Naive thymus-derived CD4-positive, alpha-beta T cell (primary cell): Measurements from ENCODE around the gene TMIE. TPM values are rescaled to one million over a fixed set of nuclear protein-coding genes. Genes with fewer than 3 reads are reported as not detected.
A peak's percentile ranks its signal among the peaks of the same experiment; 100 is the strongest.

Experiments used
- ATAC-seq: fragments of 150-1000 bp; cut with Tn5 transposase; 2 replicates; pipeline ENCODE4 v1.10.0; 2021; ENCODE audit warnings: mild to moderate bottlenecking, moderate library complexity
- CTCF ChIA-PET: fragments of 350-600 bp; sonication (Branson Sonifier 250); formaldehyde crosslinking; loops from one replicate; lab custom pipeline; 2021; ENCODE audit warnings: antibody characterized with exemption; lab: Charles Lee
- POLR2A ChIA-PET: fragments of 350-600 bp; sonication (Branson Sonifier 250); formaldehyde crosslinking; loops from one replicate; lab custom pipeline; 2021; ENCODE audit warnings: antibody characterized with exemption, inconsistent platforms; lab: Charles Lee
- DNase-seq, 9 donors: peaks; one replicate each; pipeline versions ENCODE4 v3.0.0 to v3.0.0-alpha.2; 2020 to 2022; ENCODE audit warnings: mixed read lengths in 1 of 9
- H3K27ac ChIP-seq: one replicate; pipeline ENCODE4 v1.7.0; 2013; ENCODE audit warnings: mild to moderate bottlenecking, low read depth, low read length, moderate library complexity
- H3K27me3 ChIP-seq, 2 donors: one replicate each; pipeline ENCODE4 v1.7.0; 2013; ENCODE audit warnings: low read length in 2 of 2, mild to moderate bottlenecking in 2 of 2, moderate library complexity in 2 of 2; ENCODE audit not compliant: control insufficient read depth in 2 of 2, insufficient read depth in 2 of 2
- H3K36me3 ChIP-seq, 3 experiments: 1 replicate in 2 of 3; 2 replicates in 1 of 3; pipeline ENCODE4 v1.7.0; 2013; ENCODE audit warnings: low read length in 3 of 3, mild to moderate bottlenecking in 3 of 3, moderate library complexity in 1 of 3; ENCODE audit not compliant: insufficient read depth in 3 of 3, control insufficient read depth in 2 of 3
- H3K4me1 ChIP-seq, 2 donors: one replicate each; pipeline ENCODE4 v1.7.0; 2013; ENCODE audit warnings: low read length in 2 of 2, mild to moderate bottlenecking in 2 of 2, moderate library complexity in 1 of 2; ENCODE audit not compliant: control insufficient read depth in 2 of 2, insufficient read depth in 2 of 2
- H3K4me3 ChIP-seq: 2 replicates; pipeline ENCODE4 v1.7.0; 2013; ENCODE audit warnings: mild to moderate bottlenecking, low read length
- H3K9me3 ChIP-seq, 3 experiments: 1 replicate in 2 of 3; 2 replicates in 1 of 3; pipeline ENCODE4 v1.7.0; 2013; ENCODE audit warnings: low read length in 3 of 3; ENCODE audit not compliant: control insufficient read depth in 2 of 3
- H3K27ac Mint-ChIP-seq, 9 donors: one replicate each; pipeline ENCODE4 v1.8.0; 2020 to 2022; ENCODE audit warnings: mixed read lengths in 9 of 9, mild to moderate bottlenecking in 8 of 9, moderate library complexity in 5 of 9, inconsistent platforms in 2 of 9
- H3K27me3 Mint-ChIP-seq, 5 donors: one replicate each; pipeline ENCODE4 v1.8.0; 2021 to 2022; ENCODE audit warnings: mixed read lengths in 5 of 5, mild to moderate bottlenecking in 1 of 5
- H3K36me3 Mint-ChIP-seq, 5 donors: one replicate each; pipeline ENCODE4 v1.8.0; 2020 to 2022; ENCODE audit warnings: mixed read lengths in 5 of 5, mild to moderate bottlenecking in 3 of 5, inconsistent platforms in 1 of 5
- H3K4me1 Mint-ChIP-seq, 7 donors: one replicate each; pipeline ENCODE4 v1.8.0; 2020 to 2022; ENCODE audit warnings: mixed read lengths in 7 of 7, mild to moderate bottlenecking in 3 of 7, inconsistent platforms in 1 of 7
- H3K4me3 Mint-ChIP-seq, 10 donors: one replicate each; pipeline ENCODE4 v1.8.0; 2020 to 2022; ENCODE audit warnings: mild to moderate bottlenecking in 10 of 10, mixed read lengths in 10 of 10, moderate library complexity in 6 of 10, inconsistent platforms in 2 of 10
- H3K9me3 Mint-ChIP-seq, 11 donors: one replicate each; pipeline ENCODE4 v1.8.0; 2020 to 2022; ENCODE audit warnings: mixed read lengths in 11 of 11, mild to moderate bottlenecking in 4 of 11, inconsistent platforms in 1 of 11, moderate library complexity in 1 of 11
- intact Hi-C, 2 donors: fragments of 100-400 bp; cut with micrococcal nuclease; formaldehyde crosslinking; loops; one replicate each; pipeline ENCODE4 v1.15.1; 2023
- polyA plus RNA-seq, 2 donors: library from polyadenylated mRNA; unstranded; fragments of 300-500 nt; fragmentation: Illumina TruSeq; gene quantifications; one replicate each; pipeline ENCODE4 v1.2.3, GENCODE V29; 2021
- total RNA-seq, 6 experiments: library from RNA in 5 of 6; stranded (reverse) in 5 of 6; gene quantifications; 1 replicate in 5 of 6; 2 replicates in 1 of 6; pipeline ENCODE4 v1.2.3 and lab custom pipeline; 2021 to 2026

Gene TMIE
- total and polyA plus RNA-seq, 7 experiments from 2014 or later = 0.31 to 5.6 (median 5.1) TPM

- H3K36me3 ChIP-seq = peaks cover 0 to 17% (median 0%) of the 10 kb centered on the region in 3 experiments
- ChIA-PET POLR2A (no interaction called here), CTCF (interaction anchor here (0.6 to 1.5 kb wide), 9 partner anchors 9 to 674 kb away, joined by 3 to 6 read pairs (median 4); partner anchors contain the start of gene PTPN23)
- DNase-seq (no peak), ATAC-seq (no peak)
- intact Hi-C loops = loop anchor here (1.0 to 5.0 kb wide), 7 partner anchors 189 to 771 kb away; partner anchors contain the start of gene SCAP (in 1 of the 2)
- H3K27me3 ChIP-seq = no peaks in the 10 kb centered on the region
- H3K4me1 Mint-ChIP-seq = peaks cover 0 to 21% (median 17%) of the 10 kb centered on the region in 7 donors
- peaks cover 0 to 3% (median 0%) of the 10 kb centered on the region in 11 donors for H3K9me3 Mint-ChIP-seq
- no peak overlapping the region for H3K27ac ChIP-seq
- peaks cover 0 to 10% of the 10 kb centered on the region in 2 donors for H3K4me1 ChIP-seq
- no peak overlapping the region for H3K4me3 ChIP-seq
- peaks cover 0 to 8% (median 4%) of the 10 kb centered on the region in 5 donors for H3K36me3 Mint-ChIP-seq
- H3K27ac Mint-ChIP-seq = peak overlapping the region in 1 of 9 donors; percentile 56
- peak overlapping the region in 1 of 10 donors; percentile 27 for H3K4me3 Mint-ChIP-seq
- no peaks in the 10 kb centered on the region for H3K9me3 ChIP-seq
- peaks cover 0 to 17% (median 0%) of the 10 kb centered on the region in 5 donors for H3K27me3 Mint-ChIP-seq
These were observed 4.8 kb downstream of the TMIE start for GRCh38 chr3:46705751-46706552.

DNA sequence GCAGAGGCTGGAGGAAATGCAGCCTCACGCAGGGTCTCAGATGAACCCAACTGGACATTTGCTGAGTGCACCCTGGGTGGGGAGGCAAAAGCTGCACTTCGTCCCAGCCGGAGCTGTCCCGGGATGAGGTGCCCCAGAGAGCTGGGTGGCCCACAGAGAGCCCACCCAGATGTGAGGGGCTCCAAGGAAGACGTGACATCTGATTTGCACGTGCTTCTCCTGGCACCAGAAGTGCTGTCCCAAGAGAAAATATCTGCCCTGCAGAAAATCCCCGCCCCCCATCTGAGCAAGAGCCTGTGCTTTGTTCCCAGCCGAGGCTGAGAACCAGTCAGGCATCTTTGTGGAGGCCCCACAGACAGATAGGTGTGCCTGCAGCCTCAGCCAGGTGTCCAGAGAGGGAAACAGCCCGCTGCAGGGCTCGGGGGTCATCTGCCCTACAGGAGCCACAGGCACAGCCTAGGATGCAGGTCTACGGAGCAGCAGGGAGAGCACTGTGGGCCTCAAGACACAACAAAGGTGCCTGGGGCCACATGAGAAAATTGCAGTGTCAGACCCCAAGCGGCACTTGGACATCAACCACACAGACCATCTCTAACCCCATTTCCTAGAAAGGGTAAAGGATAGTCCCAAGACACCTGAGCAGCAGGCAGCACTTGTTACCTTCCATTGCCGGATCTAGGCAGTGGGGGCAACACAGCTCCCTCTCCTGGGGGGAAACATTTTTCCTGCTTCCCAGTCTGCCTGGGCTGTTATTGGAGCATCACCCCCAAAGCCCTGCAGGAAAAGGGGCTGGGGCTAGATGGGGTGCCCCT is 5.8 kb downstream of the TMIE start:
- Histone ChIP-seq H3K4me3 (no peak overlapping the region), H3K27me3 (no peaks in the 10 kb centered on the region), H3K4me1 (peaks cover 0 to 4% of the 10 kb centered on the region in 2 donors), H3K36me3 (peaks cover 0 to 17% (median 0%) of the 10 kb centered on the region in 3 experiments), H3K27ac (no peak overlapping the region), H3K9me3 (no peaks in the 10 kb centered on the region)
- DNase-seq = no peak
- H3K9me3 Mint-ChIP-seq = peaks cover 0 to 3% (median 0%) of the 10 kb centered on the region in 11 donors
- H3K4me3 Mint-ChIP-seq = no peak overlapping the region
- CTCF ChIA-PET = interaction anchor here (0.6 to 2.3 kb wide), 3 partner anchors 123 to 291 kb away, joined by 3 to 10 read pairs (median 4); no protein-coding TSS in a partner anchor
- no peak overlapping the region for H3K27ac Mint-ChIP-seq
- peaks cover 0 to 8% (median 4%) of the 10 kb centered on the region in 5 donors for H3K36me3 Mint-ChIP-seq
- POLR2A ChIA-PET = interaction anchor here (0.7 kb wide), 1 partner anchor 15 kb away, joined by 3 read pairs; no protein-coding TSS in a partner anchor
- H3K4me1 Mint-ChIP-seq = peaks cover 0 to 15% (median 11%) of the 10 kb centered on the region in 7 donors
- H3K27me3 Mint-ChIP-seq = peaks cover 0 to 12% (median 0%) of the 10 kb centered on the region in 5 donors
- intact Hi-C loops = loop anchor here in 1 of 2 donors (5.0 kb wide), 1 partner anchor 770 kb away; the partner anchor contains the start of gene SCAP
- ATAC-seq = no peak

- intact Hi-C loops = loop anchor here in 1 of 2 donors (5.0 kb wide), 1 partner anchor 770 kb away; the partner anchor contains the start of gene SCAP
- Histone ChIP-seq H3K4me1 (no peaks in the 10 kb centered on the region), H3K27ac (no peak overlapping the region), H3K36me3 (peaks cover 0 to 17% (median 0%) of the 10 kb centered on the region in 3 experiments), H3K9me3 (no peaks in the 10 kb centered on the region), H3K27me3 (no peaks in the 10 kb centered on the region), H3K4me3 (no peak overlapping the region)
- Mint-ChIP-seq H3K4me3 (no peak overlapping the region), H3K27me3 (peaks cover 0 to 6% (median 0%) of the 10 kb centered on the region in 5 donors), H3K9me3 (peaks cover 0 to 2% (median 0%) of the 10 kb centered on the region in 11 donors), H3K27ac (no peak overlapping the region), H3K36me3 (peaks cover 0 to 8% (median 4%) of the 10 kb centered on the region in 5 donors), H3K4me1 (peaks cover 0 to 9% (median 5%) of the 10 kb centered on the region in 7 donors)
- ATAC-seq (no peak), DNase-seq (no peak)
- ChIA-PET POLR2A (interaction anchor here (0.7 kb wide), 1 partner anchor 15 kb away, joined by 3 read pairs; no protein-coding TSS in a partner anchor), CTCF (interaction anchor here (0.6 to 2.3 kb wide), 3 partner anchors 8 to 187 kb away, joined by 3 to 10 read pairs (median 4); no protein-coding TSS in a partner anchor)
These were observed 6.4 kb downstream of the TMIE start for GRCh38 chr3:46707601-46708011.

DNA sequence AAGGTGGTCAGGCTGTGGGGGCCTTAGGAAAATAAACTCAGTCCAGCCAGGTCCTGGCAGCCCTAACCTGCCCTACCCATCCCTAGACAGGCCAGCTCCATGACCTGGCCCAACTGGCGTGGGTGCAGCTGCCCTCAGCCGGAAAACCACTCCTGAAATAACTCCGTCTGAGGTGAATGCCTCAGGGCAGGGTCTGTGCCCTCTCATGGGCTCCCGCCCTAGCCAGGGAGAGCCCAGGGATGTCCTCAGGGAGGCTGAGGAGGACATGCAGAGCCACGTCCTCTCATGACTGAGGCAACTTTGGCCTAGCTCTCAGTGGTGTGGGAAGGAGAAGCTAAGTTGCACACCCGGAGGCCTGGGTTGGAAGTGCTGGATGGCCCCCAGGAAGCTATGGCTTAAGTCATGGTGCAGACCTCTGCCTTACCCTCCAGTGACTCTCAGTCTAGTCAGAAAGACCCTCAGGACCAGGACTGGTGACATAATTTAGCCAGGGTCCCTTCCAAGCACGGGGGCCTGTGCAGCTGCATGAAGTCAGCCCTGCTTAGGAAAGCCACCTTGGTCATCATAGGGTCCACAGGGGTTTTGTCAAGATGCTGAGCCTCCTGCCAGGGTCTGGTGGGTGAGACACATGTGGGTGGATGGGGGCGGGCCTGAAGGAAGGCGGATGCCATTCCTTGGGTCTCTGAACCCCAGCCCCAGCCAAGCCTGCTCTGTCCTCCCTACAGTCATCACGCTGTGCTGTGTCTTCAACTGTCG is 7.4 kb downstream of the TMIE start:
- no peaks in the 10 kb centered on the region for H3K27me3 ChIP-seq
- Mint-ChIP-seq H3K9me3 (peaks cover 0 to 2% (median 0%) of the 10 kb centered on the region in 11 donors), H3K36me3 (peaks cover 0 to 8% (median 4%) of the 10 kb centered on the region in 5 donors), H3K27ac (no peak overlapping the region), H3K4me1 (peaks cover 0 to 5% (median 0%) of the 10 kb centered on the region in 7 donors), H3K27me3 (peaks cover 0 to 3% (median 0%) of the 10 kb centered on the region in 5 donors), H3K4me3 (no peak overlapping the region)
- H3K36me3 ChIP-seq = peaks cover 0 to 17% (median 0%) of the 10 kb centered on the region in 3 experiments
- H3K9me3 ChIP-seq = no peaks in the 10 kb centered on the region
- no peaks in the 10 kb centered on the region for H3K4me1 ChIP-seq
- intact Hi-C loops = loop anchor here in 1 of 2 donors (5.0 kb wide), 1 partner anchor 769 kb away; the partner anchor contains the start of gene SCAP
- H3K27ac ChIP-seq = no peak overlapping the region
- no peak overlapping the region for H3K4me3 ChIP-seq
- POLR2A ChIA-PET = no interaction called here
- CTCF ChIA-PET = interaction anchor here (1.4 to 2.3 kb wide), 2 partner anchors 9 to 186 kb away, joined by 4 to 10 read pairs; no protein-coding TSS in a partner anchor
- DNase-seq (no peak), ATAC-seq (no peak)

GRCh38 chr3:46709157-46709654 is 8.0 kb downstream of the TMIE start:
- H3K4me3 Mint-ChIP-seq = no peak overlapping the region
- intact Hi-C loops = loop anchor here in 1 of 2 donors (5.0 kb wide), 1 partner anchor 768 kb away; the partner anchor contains the start of gene SCAP
- no peak overlapping the region for H3K27ac Mint-ChIP-seq
- H3K9me3 ChIP-seq = no peaks in the 10 kb centered on the region
- H3K4me1 Mint-ChIP-seq = peaks cover 0 to 5% (median 0%) of the 10 kb centered on the region in 7 donors
- H3K27me3 ChIP-seq = no peaks in the 10 kb centered on the region
- H3K36me3 ChIP-seq = peaks cover 0 to 17% (median 0%) of the 10 kb centered on the region in 3 experiments
- H3K27me3 Mint-ChIP-seq = no peaks in the 10 kb centered on the region
- no peak overlapping the region for H3K27ac ChIP-seq
- no peak for ATAC-seq
- H3K4me3 ChIP-seq = no peak overlapping the region
- DNase-seq = no peak
- H3K9me3 Mint-ChIP-seq = peaks cover 0 to 2% (median 0%) of the 10 kb centered on the region in 11 donors
- no peaks in the 10 kb centered on the region for H3K4me1 ChIP-seq
- POLR2A ChIA-PET = no interaction called here
- peaks cover 0 to 8% (median 4%) of the 10 kb centered on the region in 5 donors for H3K36me3 Mint-ChIP-seq
- CTCF ChIA-PET = interaction anchor here (1.4 kb wide), 1 partner anchor 10 kb away, joined by 4 read pairs; no protein-coding TSS in a partner anchor
